Measurements from ENCODE around the gene TMEM132E. TPM values are rescaled to one million over a fixed set of nuclear protein-coding genes. Genes with fewer than 3 reads are reported as not detected.

TMEM132E gene
- total and polyA plus RNA-seq, 7 donors, result 0.01 to 0.26 (median 0.03) TPM; not detected in 4

GRCh38 chr17:34626121-34626681, 46.8 kb downstream of the TMEM132E start:
- no peak for DNase-seq
- peaks cover 0 to 71% (median 17%) of the 10 kb centered on the region in 3 donors for H3K27me3 ChIP-seq (ENCODE audit: insufficient read depth in 3 of 3, low read length in 2 of 3)
- intact Hi-C loops (cut with DNase I), result no loop called here

GRCh38 chr17:34628879-34629278, 49.5 kb downstream of the TMEM132E start:
- no peak for ATAC-seq
- Histone ChIP-seq H3K4me3 (no peak overlapping the region), H3K4me1 (no peaks in the 10 kb centered on the region), H3K9me3 (no peaks in the 10 kb centered on the region), H3K27me3 (ENCODE audit: insufficient read depth in 3 of 3, low read length in 2 of 3) (peaks cover 0 to 84% (median 15%) of the 10 kb centered on the region in 3 donors), H3K27ac (no peak overlapping the region), H3K36me3 (ENCODE audit: insufficient read depth in 1 of 2, low read depth in 1 of 2) (no peaks in the 10 kb centered on the region)
- WGBS, 3 donors, result 53 to 60% (median 60%) methylated on average over 8 of the region's 8 CpGs
- intact Hi-C loops (cut with DNase I), result no loop called here
- no peak for TF ChIP-seq CTCF (IDR thresholded peaks at IDR 0.05)
- no peak for DNase-seq

More at GRCh38 chr17:34626121-34626681, 46.8 kb downstream of the TMEM132E start:
- Histone ChIP-seq H3K9me3 (no peaks in the 10 kb centered on the region), H3K4me1 (no peaks in the 10 kb centered on the region), H3K36me3 (ENCODE audit: insufficient read depth in 1 of 2, low read depth in 1 of 2) (no peaks in the 10 kb centered on the region), H3K27ac (no peak overlapping the region), H3K4me3 (no peak overlapping the region)
- WGBS, 3 donors, result 3 to 7% (median 6%) methylated on average over 43 to 53 of the region's 53 CpGs
- no peak for ATAC-seq
- no peak for TF ChIP-seq CTCF (IDR thresholded peaks at IDR 0.05)

GRCh38 chr17:34633351-34633750, 54.0 kb downstream of the TMEM132E start:
- Histone ChIP-seq H3K4me3 (no peak overlapping the region), H3K27ac (no peak overlapping the region), H3K27me3 (ENCODE audit: insufficient read depth in 3 of 3, low read length in 2 of 3) (peaks cover 0 to 70% (median 7%) of the 10 kb centered on the region in 3 donors), H3K9me3 (no peaks in the 10 kb centered on the region), H3K4me1 (no peaks in the 10 kb centered on the region), H3K36me3 (ENCODE audit: insufficient read depth in 1 of 2, low read depth in 1 of 2) (no peaks in the 10 kb centered on the region)
- ATAC-seq (no peak), DNase-seq (no peak)
- intact Hi-C loops (cut with DNase I), result no loop called here
- 25 to 36% (median 29%) methylated on average over 4 of the region's 4 CpGs for WGBS, 3 donors
- no peak for TF ChIP-seq CTCF (IDR thresholded peaks at IDR 0.05)

GRCh38 chr17:34633760-34634159, 54.4 kb downstream of the TMEM132E start:
- Histone ChIP-seq H3K4me3 (no peak overlapping the region), H3K36me3 (ENCODE audit: insufficient read depth in 1 of 2, low read depth in 1 of 2) (no peaks in the 10 kb centered on the region), H3K27me3 (ENCODE audit: insufficient read depth in 3 of 3, low read length in 2 of 3) (peaks cover 0 to 70% (median 7%) of the 10 kb centered on the region in 3 donors), H3K4me1 (no peaks in the 10 kb centered on the region), H3K27ac (no peak overlapping the region), H3K9me3 (no peaks in the 10 kb centered on the region)
- intact Hi-C loops (cut with DNase I), result no loop called here
- no peak for TF ChIP-seq CTCF (IDR thresholded peaks at IDR 0.05)
- 88 to 92% (median 92%) methylated on average over 3 of the region's 3 CpGs for WGBS, 3 donors
- ATAC-seq (no peak), DNase-seq (no peak)

Data from psoas muscle (tissue), 8 donors.